Jurkat, Clone E6-1 (cell line): ENCODE data around the gene GPR161.

Source experiments
- DNase-seq: peaks from one replicate; pipeline ENCODE4 v3.0.0-alpha.2; 2011; ENCODE audit warnings: low read depth, low spot score
- H3K4me3 ChIP-seq: 2 replicates; pipeline ENCODE4 v1.5.1; 2011; ENCODE audit warnings: mild to moderate bottlenecking, low read length, control low read depth, moderate library complexity

The GPR161 gene

GRCh38 chr1:168151935-168152334 lies 15.2 kb upstream of the GPR161 start:
- H3K4me3 ChIP-seq = no peak overlapping the region
- no peak for DNase-seq

- no peak overlapping the region for H3K4me3 ChIP-seq
- no peak for DNase-seq
Observed at GRCh38 chr1:168150283-168150682, 13.6 kb upstream of the GPR161 start.

- H3K4me3 ChIP-seq = no peak overlapping the region
- no peak for DNase-seq
Observed at GRCh38 chr1:168148916-168149315, 12.2 kb upstream of the GPR161 start.

- no peak overlapping the region for H3K4me3 ChIP-seq
- DNase-seq = no peak
Observed at GRCh38 chr1:168146626-168147025, 9.9 kb upstream of the GPR161 start.

GRCh38 chr1:168146160-168146539 lies 9.4 kb upstream of the GPR161 start:
- DNase-seq = no peak
- no peak overlapping the region for H3K4me3 ChIP-seq

- peak; percentile 73 for DNase-seq
- no peak overlapping the region for H3K4me3 ChIP-seq
Observed at GRCh38 chr1:168145184-168146159, 8.7 kb upstream of the GPR161 start.

- no peak overlapping the region for H3K4me3 ChIP-seq
- DNase-seq = no peak
Observed at GRCh38 chr1:168141871-168142385, 5.2 kb upstream of the GPR161 start.

- no peak overlapping the region for H3K4me3 ChIP-seq
- DNase-seq = no peak
Observed at GRCh38 chr1:168139070-168139469, 2.3 kb upstream of the GPR161 start.

GRCh38 chr1:168138134-168138533 lies 1.4 kb upstream of the GPR161 start:
- H3K4me3 ChIP-seq = no peak overlapping the region
- DNase-seq = no peak

GRCh38 chr1:168137515-168137821 lies 738 bp upstream of the GPR161 start:
- H3K4me3 ChIP-seq = no peak overlapping the region
- no peak for DNase-seq

- DNase-seq = no peak
- H3K4me3 ChIP-seq = peak overlapping the region; percentile 52
Observed at GRCh38 chr1:168135921-168136708, 615 bp downstream of the GPR161 start.

- H3K4me3 ChIP-seq = no peak overlapping the region
- no peak for DNase-seq
Observed at GRCh38 chr1:168135116-168135920, 1.4 kb downstream of the GPR161 start.

- no peak overlapping the region for H3K4me3 ChIP-seq
- no peak for DNase-seq
Observed at GRCh38 chr1:168134642-168135041, 2.1 kb downstream of the GPR161 start.

GRCh38 chr1:168134132-168134531 lies 2.6 kb downstream of the GPR161 start:
- H3K4me3 ChIP-seq = no peak overlapping the region
- DNase-seq = no peak

- no peak overlapping the region for H3K4me3 ChIP-seq
- no peak for DNase-seq
Observed at GRCh38 chr1:168129933-168130332, 6.8 kb downstream of the GPR161 start.

- no peak for DNase-seq
- H3K4me3 ChIP-seq = no peak overlapping the region
Observed at GRCh38 chr1:168127503-168127902, 9.2 kb downstream of the GPR161 start.

GRCh38 chr1:168125051-168125450 lies 11.7 kb downstream of the GPR161 start:
- DNase-seq = no peak
- no peak overlapping the region for H3K4me3 ChIP-seq

GRCh38 chr1:168121401-168122011 lies 15.2 kb downstream of the GPR161 start:
- H3K4me3 ChIP-seq = no peak overlapping the region
- no peak for DNase-seq

GRCh38 chr1:168119750-168120149 lies 17.0 kb downstream of the GPR161 start:
- no peak overlapping the region for H3K4me3 ChIP-seq
- no peak for DNase-seq
